ENCODE data around the gene PDE4D.

GRCh38 chr5:58999804-59000203, 893.7 kb downstream of the PDE4D start:
- no peak for TF ChIP-seq POLR2A (IDR thresholded peaks at IDR 0.05; ENCODE audit: low read depth, low read length)
- no peak for TF ChIP-seq SPI1 (IDR thresholded peaks at IDR 0.05; ENCODE audit: low read depth, low read length)
- TF ChIP-seq POLR2AphosphoS5 (IDR thresholded peaks at IDR 0.05; ENCODE audit: low read depth, low read length) = no peak
- TF ChIP-seq TAF1 (IDR thresholded peaks at IDR 0.05; ENCODE audit: low read depth, low read length) = no peak
- no peak for TF ChIP-seq POU2F2 (IDR thresholded peaks at IDR 0.05; ENCODE audit: low read depth, low read length)
- no peak for TF ChIP-seq PAX5 (IDR thresholded peaks at IDR 0.05; ENCODE audit: insufficient read depth, low read length, severe bottlenecking)
